Panc1 (cell line): ENCODE measurements around the gene FMN2. TPM values are rescaled to one million over a fixed set of nuclear protein-coding genes. Genes with fewer than 3 reads are reported as not detected.

ENCODE experiments used
- ATAC-seq: fragments of 200-7000 bp; cut with Tn5 transposase; 2 replicates; pipeline ENCODE4 v1.9.1; 2020; ENCODE audit warnings: mild to moderate bottlenecking, moderate library complexity
- BruUV-seq: library from RNA; stranded (reverse); fragments of 400-500 nt; replicated peaks from 2 replicates; lab custom pipeline; 2021; lab: Mats Ljungman, UMichigan
- CTCF ChIA-PET: fragments of 300-600 bp; sonication (Branson Sonifier 250); formaldehyde crosslinking; loops from one replicate; lab custom pipeline; 2022; ENCODE audit warnings: antibody characterized with exemption; lab: Charles Lee
- POLR2A ChIA-PET: fragments of 300-600 bp; sonication (Branson Sonifier 250); formaldehyde crosslinking; loops from one replicate; lab custom pipeline; 2022; ENCODE audit warnings: antibody characterized with exemption; lab: Charles Lee
- DNase-seq: peaks from one replicate; pipeline ENCODE4 v3.0.0-alpha.2; 2010; ENCODE audit warnings: low read depth, low spot score
- H3K27ac ChIP-seq: 2 replicates; pipeline ENCODE4 v1.5.1; 2011; ENCODE audit warnings: mild to moderate bottlenecking, low read length, inconsistent platforms
- H3K27me3 ChIP-seq: fragments of 200-500 bp; sonication (Bioruptor generic); 2 replicates; pipeline ENCODE4 v1.6.0; 2014; ENCODE audit warnings: low read length, inconsistent platforms; ENCODE audit not compliant: control insufficient read depth, insufficient read depth
- H3K36me3 ChIP-seq: fragments of 200-500 bp; sonication (Bioruptor generic); 2 replicates; pipeline ENCODE4 v1.5.1; 2014; ENCODE audit warnings: inconsistent platforms, mild to moderate bottlenecking, low read length, moderate library complexity; ENCODE audit not compliant: control insufficient read depth, insufficient read depth
- H3K4me1 ChIP-seq: 2 replicates; pipeline ENCODE4 v1.5.1; 2011; ENCODE audit warnings: inconsistent platforms, mild to moderate bottlenecking, low read length, moderate library complexity; ENCODE audit not compliant: control insufficient read depth, insufficient read depth
- H3K4me3 ChIP-seq, 2 experiments: 2 replicates each; pipeline ENCODE4 v1.5.1; 2011 to 2012; ENCODE audit warnings: low read depth in 2 of 2, low read length in 2 of 2, mild to moderate bottlenecking in 2 of 2, inconsistent platforms in 1 of 2, moderate library complexity in 1 of 2
- H3K9me3 ChIP-seq: fragments of 200-500 bp; sonication (Bioruptor generic); 2 replicates; pipeline ENCODE4 v1.5.1; 2014; ENCODE audit warnings: low read depth, mild to moderate bottlenecking, inconsistent platforms, low read length, moderate library complexity; ENCODE audit not compliant: control insufficient read depth, insufficient read depth
- POLR2AphosphoS5 ChIP-seq: IDR thresholded peaks from 2 replicates; pipeline ENCODE4 v1.6.1; 2012; ENCODE audit warnings: mild to moderate bottlenecking, low read depth, low read length, moderate library complexity
- SIN3A ChIP-seq: IDR thresholded peaks from 2 replicates; pipeline ENCODE4 v1.6.1; 2012; ENCODE audit warnings: low read depth, mild to moderate bottlenecking, low read length, moderate library complexity, borderline replicate concordance; ENCODE audit not compliant: insufficient read depth
- TCF7L2 ChIP-seq: IDR thresholded peaks from 2 replicates; pipeline ENCODE4 v1.6.1; 2011; ENCODE audit warnings: mild to moderate bottlenecking, low read depth, low read length, inconsistent platforms
- in situ Hi-C: cut with HindIII; loops from 2 replicates; pipeline ENCODE4 v1.10.0; 2016; ENCODE audit warnings: low sequenced_read_pairs, low pct_unique_long_range_greater_than_20kb
- intact Hi-C: fragments of 100-400 bp; cut with micrococcal nuclease; formaldehyde crosslinking; loops from one replicate; pipeline ENCODE4 v1.10.0; 2022; ENCODE audit not compliant: unreplicated experiment
- total RNA-seq: library from RNA; stranded (reverse); gene quantifications from one replicate; pipeline ENCODE4 v1.2.1, GENCODE V29; 2021; ENCODE audit not compliant: unreplicated experiment
- TF ChIP-seq, protein P1 (sequence below), 2 experiments: IDR thresholded peaks; 2 replicates each; pipeline ENCODE4 v1.6.1; 2011 to 2012; ENCODE audit warnings: low read depth in 2 of 2, control low read depth in 1 of 2, low read length in 1 of 2, mild to moderate bottlenecking in 1 of 2, moderate library complexity in 1 of 2; ENCODE audit not compliant: insufficient read depth in 1 of 2
- TF ChIP-seq, protein P2 (sequence below): fragments of 450-650 bp; IDR thresholded peaks from 2 replicates; pipeline ENCODE4 v1.5.1; 2017; ENCODE audit warnings: mild to moderate bottlenecking

Gene FMN2
- total RNA-seq, 1 experiment from 2014 or later = 1.9 TPM

- H3K9me3 ChIP-seq = no peaks in the 10 kb centered on the region
- H3K27me3 ChIP-seq = no peaks in the 10 kb centered on the region
- BruUV-seq = no TSS peak
- in situ Hi-C loops = no loop called here
- H3K27ac ChIP-seq = no peak overlapping the region
- no peak for ATAC-seq
- no peak for TF ChIP-seq TCF7L2
- TF ChIP-seq, protein P1, sequence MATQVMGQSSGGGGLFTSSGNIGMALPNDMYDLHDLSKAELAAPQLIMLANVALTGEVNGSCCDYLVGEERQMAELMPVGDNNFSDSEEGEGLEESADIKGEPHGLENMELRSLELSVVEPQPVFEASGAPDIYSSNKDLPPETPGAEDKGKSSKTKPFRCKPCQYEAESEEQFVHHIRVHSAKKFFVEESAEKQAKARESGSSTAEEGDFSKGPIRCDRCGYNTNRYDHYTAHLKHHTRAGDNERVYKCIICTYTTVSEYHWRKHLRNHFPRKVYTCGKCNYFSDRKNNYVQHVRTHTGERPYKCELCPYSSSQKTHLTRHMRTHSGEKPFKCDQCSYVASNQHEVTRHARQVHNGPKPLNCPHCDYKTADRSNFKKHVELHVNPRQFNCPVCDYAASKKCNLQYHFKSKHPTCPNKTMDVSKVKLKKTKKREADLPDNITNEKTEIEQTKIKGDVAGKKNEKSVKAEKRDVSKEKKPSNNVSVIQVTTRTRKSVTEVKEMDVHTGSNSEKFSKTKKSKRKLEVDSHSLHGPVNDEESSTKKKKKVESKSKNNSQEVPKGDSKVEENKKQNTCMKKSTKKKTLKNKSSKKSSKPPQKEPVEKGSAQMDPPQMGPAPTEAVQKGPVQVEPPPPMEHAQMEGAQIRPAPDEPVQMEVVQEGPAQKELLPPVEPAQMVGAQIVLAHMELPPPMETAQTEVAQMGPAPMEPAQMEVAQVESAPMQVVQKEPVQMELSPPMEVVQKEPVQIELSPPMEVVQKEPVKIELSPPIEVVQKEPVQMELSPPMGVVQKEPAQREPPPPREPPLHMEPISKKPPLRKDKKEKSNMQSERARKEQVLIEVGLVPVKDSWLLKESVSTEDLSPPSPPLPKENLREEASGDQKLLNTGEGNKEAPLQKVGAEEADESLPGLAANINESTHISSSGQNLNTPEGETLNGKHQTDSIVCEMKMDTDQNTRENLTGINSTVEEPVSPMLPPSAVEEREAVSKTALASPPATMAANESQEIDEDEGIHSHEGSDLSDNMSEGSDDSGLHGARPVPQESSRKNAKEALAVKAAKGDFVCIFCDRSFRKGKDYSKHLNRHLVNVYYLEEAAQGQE (IDR thresholded peaks at IDR 0.05; ENCODE audit: insufficient read depth in 1 of 2, low read depth in 2 of 2, low read length in 1 of 2) = no peak
- TF ChIP-seq SIN3A = no peak
- TF ChIP-seq, protein P2, sequence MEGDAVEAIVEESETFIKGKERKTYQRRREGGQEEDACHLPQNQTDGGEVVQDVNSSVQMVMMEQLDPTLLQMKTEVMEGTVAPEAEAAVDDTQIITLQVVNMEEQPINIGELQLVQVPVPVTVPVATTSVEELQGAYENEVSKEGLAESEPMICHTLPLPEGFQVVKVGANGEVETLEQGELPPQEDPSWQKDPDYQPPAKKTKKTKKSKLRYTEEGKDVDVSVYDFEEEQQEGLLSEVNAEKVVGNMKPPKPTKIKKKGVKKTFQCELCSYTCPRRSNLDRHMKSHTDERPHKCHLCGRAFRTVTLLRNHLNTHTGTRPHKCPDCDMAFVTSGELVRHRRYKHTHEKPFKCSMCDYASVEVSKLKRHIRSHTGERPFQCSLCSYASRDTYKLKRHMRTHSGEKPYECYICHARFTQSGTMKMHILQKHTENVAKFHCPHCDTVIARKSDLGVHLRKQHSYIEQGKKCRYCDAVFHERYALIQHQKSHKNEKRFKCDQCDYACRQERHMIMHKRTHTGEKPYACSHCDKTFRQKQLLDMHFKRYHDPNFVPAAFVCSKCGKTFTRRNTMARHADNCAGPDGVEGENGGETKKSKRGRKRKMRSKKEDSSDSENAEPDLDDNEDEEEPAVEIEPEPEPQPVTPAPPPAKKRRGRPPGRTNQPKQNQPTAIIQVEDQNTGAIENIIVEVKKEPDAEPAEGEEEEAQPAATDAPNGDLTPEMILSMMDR = no peak
- TF ChIP-seq POLR2AphosphoS5 = no peak
- H3K36me3 ChIP-seq = no peaks in the 10 kb centered on the region
- ChIA-PET CTCF (no interaction called here), POLR2A (no interaction called here)
- no peak overlapping the region for H3K4me3 ChIP-seq
- no peak for DNase-seq
- H3K4me1 ChIP-seq = no peaks in the 10 kb centered on the region
- intact Hi-C loops = no loop called here
Observed at GRCh38 chr1:240070188-240070587, 21.5 kb upstream of the FMN2 start.

GRCh38 chr1:240073097-240073496, 18.6 kb upstream of the FMN2 start:
- ATAC-seq = no peak

More at GRCh38 chr1:240073097-240073496, 18.6 kb upstream of the FMN2 start:
- H3K36me3 ChIP-seq = no peaks in the 10 kb centered on the region
- H3K27ac ChIP-seq = no peak overlapping the region
- in situ Hi-C loops = no loop called here
- H3K4me1 ChIP-seq = no peaks in the 10 kb centered on the region
- H3K4me3 ChIP-seq = no peak overlapping the region
- DNase-seq = no peak
- TF ChIP-seq, protein P1 (IDR thresholded peaks at IDR 0.05; ENCODE audit: insufficient read depth in 1 of 2, low read depth in 2 of 2, low read length in 1 of 2) = no peak
- TF ChIP-seq POLR2AphosphoS5 = no peak
- TF ChIP-seq SIN3A = no peak
- TF ChIP-seq, protein P2 = no peak
- no peak for TF ChIP-seq TCF7L2
- H3K27me3 ChIP-seq = no peaks in the 10 kb centered on the region
- ChIA-PET CTCF (no interaction called here), POLR2A (no interaction called here)
- no TSS peak for BruUV-seq
- no peaks in the 10 kb centered on the region for H3K9me3 ChIP-seq
- intact Hi-C loops = no loop called here
